ENCODE data around the gene PAIP2. TPM values are rescaled to one million over a fixed set of nuclear protein-coding genes. Genes with fewer than 3 reads are reported as not detected.

Gene PAIP2

Small RNA genes lying within 50 kb of the gene (small RNA-seq; reads per million reads assigned to genes)
- gene RNA5SP195 (ENCODE audit: low read depth), result not detected

All from mesenchymal stem cell (in vitro differentiated cells and primary cell).